SJSA1 (cell line): ENCODE measurements around the gene TSACC. TPM values are rescaled to one million over a fixed set of nuclear protein-coding genes. Genes with fewer than 3 reads are reported as not detected.

Source experiments
- DNase-seq, 2 experiments: peaks; one replicate each; pipeline ENCODE4 v3.0.0-alpha.2; 2015 to 2020; ENCODE audit warnings: low spot score in 2 of 2, low read depth in 1 of 2
- H3K27ac ChIP-seq: fragments of 250-450 bp; sonication (Bioruptor Pico); 2 replicates; pipeline ENCODE4 v1.5.1; 2020; ENCODE audit warnings: mild to moderate bottlenecking, moderate library complexity
- H3K27me3 ChIP-seq: fragments of 250-450 bp; sonication (Bioruptor Pico); replicated peaks from 2 replicates; pipeline ENCODE4 v1.5.1; 2020; ENCODE audit warnings: mild to moderate bottlenecking, moderate library complexity
- H3K36me3 ChIP-seq: fragments of 250-450 bp; sonication (Bioruptor Pico); 2 replicates; pipeline ENCODE4 v1.5.1; 2020; ENCODE audit warnings: mild to moderate bottlenecking
- H3K4me1 ChIP-seq: fragments of 250-450 bp; sonication (Bioruptor Pico); replicated peaks from 2 replicates; pipeline ENCODE4 v1.6.1; 2021; ENCODE audit warnings: mild to moderate bottlenecking
- H3K4me3 ChIP-seq: fragments of 250-450 bp; sonication (Bioruptor Pico); 2 replicates; pipeline ENCODE4 v1.5.1; 2020; ENCODE audit warnings: mild to moderate bottlenecking
- H3K9me3 ChIP-seq: fragments of 250-450 bp; sonication (Bioruptor Pico); replicated peaks from 2 replicates; pipeline ENCODE4 v1.5.1; 2020; ENCODE audit warnings: mild to moderate bottlenecking
- total RNA-seq: library from RNA; depleted of rRNA; stranded (reverse); fragments of >200 nt; shearing (Covaris generic); gene quantifications from 2 replicates; pipeline ENCODE4 v1.2.3, GENCODE V29; 2014

The TSACC gene
- total RNA-seq, 1 experiment from 2014 or later, result not detected

- H3K4me3 ChIP-seq, result no peak overlapping the region
- H3K27ac ChIP-seq, result no peak overlapping the region
- no peak for DNase-seq
- H3K4me1 ChIP-seq, result no peaks in the 10 kb centered on the region
- H3K36me3 ChIP-seq, result no peaks in the 10 kb centered on the region
- H3K9me3 ChIP-seq, result no peaks in the 10 kb centered on the region
- peaks cover 35% of the 10 kb centered on the region for H3K27me3 ChIP-seq
Observed at GRCh38 chr1:156386949-156387869, 48.9 kb downstream of the TSACC start.

GRCh38 chr1:156387870-156388173 is 49.5 kb downstream of the TSACC start:
- peaks cover 35% of the 10 kb centered on the region for H3K27me3 ChIP-seq

GRCh38 chr1:156388174-156389137 is 50.1 kb downstream of the TSACC start:
- no peak overlapping the region for H3K27ac ChIP-seq
- no peaks in the 10 kb centered on the region for H3K36me3 ChIP-seq
- peaks cover 35% of the 10 kb centered on the region for H3K27me3 ChIP-seq
- H3K4me1 ChIP-seq, result no peaks in the 10 kb centered on the region
- no peak overlapping the region for H3K4me3 ChIP-seq
- no peak for DNase-seq
- H3K9me3 ChIP-seq, result no peaks in the 10 kb centered on the region

More at GRCh38 chr1:156387870-156388173, 49.5 kb downstream of the TSACC start:
- H3K4me3 ChIP-seq, result no peak overlapping the region
- no peaks in the 10 kb centered on the region for H3K9me3 ChIP-seq
- no peak overlapping the region for H3K27ac ChIP-seq
- H3K36me3 ChIP-seq, result no peaks in the 10 kb centered on the region
- no peak for DNase-seq
- H3K4me1 ChIP-seq, result no peaks in the 10 kb centered on the region

GRCh38 chr1:156389311-156389710 is 51.0 kb downstream of the TSACC start:
- Histone ChIP-seq H3K27ac (no peak overlapping the region), H3K27me3 (peaks cover 35% of the 10 kb centered on the region), H3K4me1 (no peaks in the 10 kb centered on the region), H3K36me3 (no peaks in the 10 kb centered on the region), H3K4me3 (no peak overlapping the region), H3K9me3 (no peaks in the 10 kb centered on the region)
- DNase-seq, result no peak

- Histone ChIP-seq H3K36me3 (no peaks in the 10 kb centered on the region), H3K4me1 (no peaks in the 10 kb centered on the region), H3K4me3 (no peak overlapping the region), H3K9me3 (no peaks in the 10 kb centered on the region), H3K27ac (no peak overlapping the region), H3K27me3 (peaks cover 35% of the 10 kb centered on the region)
- no peak for DNase-seq
Observed at GRCh38 chr1:156390469-156391365, 52.4 kb downstream of the TSACC start.

GRCh38 chr1:156391366-156391677 is 53.0 kb downstream of the TSACC start:
- no peak for DNase-seq
- Histone ChIP-seq H3K36me3 (no peaks in the 10 kb centered on the region), H3K27ac (no peak overlapping the region), H3K4me3 (no peak overlapping the region), H3K27me3 (peaks cover 35% of the 10 kb centered on the region), H3K4me1 (no peaks in the 10 kb centered on the region), H3K9me3 (no peaks in the 10 kb centered on the region)

- no peak for DNase-seq
- Histone ChIP-seq H3K36me3 (no peaks in the 10 kb centered on the region), H3K4me1 (no peaks in the 10 kb centered on the region), H3K9me3 (no peaks in the 10 kb centered on the region), H3K27ac (no peak overlapping the region), H3K27me3 (peaks cover 32% of the 10 kb centered on the region), H3K4me3 (no peak overlapping the region)
Observed at GRCh38 chr1:156391701-156392100, 53.4 kb downstream of the TSACC start.

- no peak overlapping the region for H3K27ac ChIP-seq
- peaks cover 28% of the 10 kb centered on the region for H3K27me3 ChIP-seq
Observed at GRCh38 chr1:156392452-156392853, 54.1 kb downstream of the TSACC start.

GRCh38 chr1:156393095-156393494 is 54.8 kb downstream of the TSACC start:
- peaks cover 23% of the 10 kb centered on the region for H3K27me3 ChIP-seq
- DNase-seq, result no peak
- no peaks in the 10 kb centered on the region for H3K9me3 ChIP-seq
- H3K4me3 ChIP-seq, result no peak overlapping the region
- no peaks in the 10 kb centered on the region for H3K4me1 ChIP-seq
- no peak overlapping the region for H3K27ac ChIP-seq
- no peaks in the 10 kb centered on the region for H3K36me3 ChIP-seq

More at GRCh38 chr1:156392452-156392853, 54.1 kb downstream of the TSACC start:
- DNase-seq, result no peak
- Histone ChIP-seq H3K9me3 (no peaks in the 10 kb centered on the region), H3K4me3 (no peak overlapping the region), H3K36me3 (no peaks in the 10 kb centered on the region), H3K4me1 (no peaks in the 10 kb centered on the region)

- no peaks in the 10 kb centered on the region for H3K9me3 ChIP-seq
- H3K27ac ChIP-seq, result no peak overlapping the region
- no peaks in the 10 kb centered on the region for H3K36me3 ChIP-seq
- H3K4me1 ChIP-seq, result no peaks in the 10 kb centered on the region
- no peak for DNase-seq
- H3K27me3 ChIP-seq, result peaks cover 17% of the 10 kb centered on the region
- H3K4me3 ChIP-seq, result no peak overlapping the region
Observed at GRCh38 chr1:156394082-156394481, 55.8 kb downstream of the TSACC start.

- no peak overlapping the region for H3K27ac ChIP-seq
- peaks cover 12% of the 10 kb centered on the region for H3K27me3 ChIP-seq
- no peak overlapping the region for H3K4me3 ChIP-seq
- H3K9me3 ChIP-seq, result no peaks in the 10 kb centered on the region
- DNase-seq, result no peak
- H3K36me3 ChIP-seq, result no peaks in the 10 kb centered on the region
- no peaks in the 10 kb centered on the region for H3K4me1 ChIP-seq
Observed at GRCh38 chr1:156394835-156395461, 56.6 kb downstream of the TSACC start.
